GM18526 (cell line): ENCODE data around the gene VTCN1.

Source experiments
- POLR2A ChIP-seq: IDR thresholded peaks from 3 replicates; pipeline ENCODE4 v1.6.1; 2011; ENCODE audit not compliant: insufficient read length; ENCODE audit errors: extremely low read depth

VTCN1 gene

DNA sequence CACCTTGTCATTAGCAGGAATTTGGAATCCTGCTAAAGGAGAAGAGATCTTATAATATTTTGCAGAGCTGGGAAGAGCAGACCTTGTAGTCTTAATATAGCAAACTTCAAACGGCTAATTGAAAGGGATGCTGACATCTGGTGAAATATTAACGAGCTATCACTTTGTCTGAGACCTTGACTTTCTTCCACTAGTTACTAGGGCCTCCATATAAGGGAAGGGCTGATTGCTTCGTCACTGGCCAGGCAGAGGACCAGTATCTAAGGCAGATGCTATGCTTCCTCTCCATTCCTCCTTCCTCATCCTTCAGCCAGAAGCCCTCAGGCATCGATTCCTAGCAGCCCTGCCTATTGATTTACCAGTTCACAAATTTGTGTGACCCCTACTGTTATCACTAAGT lies 6.0 kb upstream of the VTCN1 start:
- no peak for TF ChIP-seq POLR2A

- no peak for TF ChIP-seq POLR2A
These were observed 5.2 kb upstream of the VTCN1 start for GRCh38 chr1:117215733-117216462.

GRCh38 chr1:117215019-117215418 lies 4.3 kb upstream of the VTCN1 start:
- no peak for TF ChIP-seq POLR2A

- no peak for TF ChIP-seq POLR2A
These were observed 2.3 kb upstream of the VTCN1 start for GRCh38 chr1:117213046-117213445.

DNA sequence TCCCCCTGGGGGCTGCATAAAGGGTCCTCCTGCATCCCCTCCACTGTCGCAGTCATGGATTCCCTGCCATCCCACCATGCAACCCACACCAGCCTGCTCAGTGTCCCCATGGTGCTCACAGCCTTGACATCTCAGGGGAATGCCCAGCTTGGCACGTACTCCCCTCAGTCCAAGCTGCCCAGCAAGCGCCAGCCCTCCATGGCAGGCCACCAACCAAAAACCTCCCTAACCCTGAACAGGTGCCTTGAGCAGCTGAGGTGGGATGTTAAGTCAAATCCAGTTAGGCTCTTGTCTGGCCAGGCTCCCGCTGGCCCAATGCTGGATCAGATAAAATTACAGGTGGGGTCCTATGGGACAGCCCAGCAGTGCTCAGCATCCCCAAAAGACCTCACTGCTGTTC lies 341 bp downstream of the VTCN1 start:
- no peak for TF ChIP-seq POLR2A

- no peak for TF ChIP-seq POLR2A
These were observed 1.6 kb downstream of the VTCN1 start for GRCh38 chr1:117209094-117209493.

DNA sequence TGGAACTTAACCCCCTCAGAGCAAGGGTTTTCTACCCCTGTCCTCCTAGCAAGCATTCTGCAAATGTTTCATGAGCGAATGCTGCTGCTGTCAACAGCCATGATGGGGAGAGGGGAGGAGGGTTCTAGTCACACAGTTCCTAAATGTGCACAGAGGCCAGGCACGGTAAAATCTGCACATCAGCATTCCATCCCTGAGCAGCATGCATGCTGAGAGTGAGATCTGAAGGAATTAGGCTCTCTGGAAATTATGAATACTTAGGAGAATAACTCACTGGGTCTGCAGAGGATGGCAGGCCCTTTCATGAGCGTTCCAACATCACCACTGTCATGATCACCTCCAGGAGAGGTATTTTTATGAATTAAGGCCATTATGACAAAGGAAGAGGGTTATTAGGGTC lies 2.1 kb downstream of the VTCN1 start:
- TF ChIP-seq POLR2A: no peak

DNA sequence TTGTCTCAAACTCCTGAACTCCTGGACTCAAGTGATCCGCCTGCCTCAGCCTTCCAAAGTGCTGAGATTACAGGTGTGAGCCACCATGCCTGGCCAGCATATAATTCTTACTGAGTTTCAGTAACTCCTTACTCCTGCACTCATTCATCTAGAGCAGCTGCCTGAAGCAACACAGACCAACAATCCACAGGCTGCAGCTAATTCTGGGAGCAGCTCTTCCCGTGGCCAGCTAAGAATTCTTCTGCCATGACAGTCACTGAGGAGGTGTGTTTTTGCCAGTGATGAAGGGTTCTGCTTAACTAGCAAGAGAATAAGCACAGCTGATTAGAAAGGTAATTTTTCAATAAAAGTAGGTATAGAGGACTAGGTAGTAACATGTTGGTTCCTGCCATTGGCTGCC lies 5.4 kb downstream of the VTCN1 start:
- TF ChIP-seq POLR2A: no peak

GRCh38 chr1:117201808-117202207 lies 8.9 kb downstream of the VTCN1 start:
- no peak for TF ChIP-seq POLR2A

DNA sequence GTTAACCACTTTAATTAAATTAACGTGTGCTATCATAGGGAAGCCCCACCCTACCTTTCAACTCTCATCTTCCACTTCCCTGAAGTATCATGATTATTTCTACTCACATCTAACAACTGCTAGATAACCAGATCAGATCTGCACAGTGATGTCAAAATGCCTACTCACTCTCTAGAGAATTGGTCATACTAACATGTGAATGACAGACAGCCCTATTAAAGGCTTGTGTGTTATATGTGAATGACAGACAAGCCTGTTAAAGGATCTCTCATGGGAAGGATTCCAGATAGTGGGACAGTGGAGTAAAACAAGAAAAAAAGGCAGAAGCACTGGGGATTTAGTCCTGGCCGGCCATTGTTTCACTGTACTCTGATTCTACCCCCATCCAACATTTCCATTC lies 12.6 kb downstream of the VTCN1 start:
- TF ChIP-seq POLR2A: no peak

GRCh38 chr1:117189726-117190125 lies 21.0 kb downstream of the VTCN1 start:
- no peak for TF ChIP-seq POLR2A

- TF ChIP-seq POLR2A: no peak
These were observed 21.8 kb downstream of the VTCN1 start for GRCh38 chr1:117188816-117189437.

GRCh38 chr1:117188170-117188815 lies 22.4 kb downstream of the VTCN1 start:
- no peak for TF ChIP-seq POLR2A

GRCh38 chr1:117183112-117183511 lies 27.6 kb downstream of the VTCN1 start:
- TF ChIP-seq POLR2A: no peak

DNA sequence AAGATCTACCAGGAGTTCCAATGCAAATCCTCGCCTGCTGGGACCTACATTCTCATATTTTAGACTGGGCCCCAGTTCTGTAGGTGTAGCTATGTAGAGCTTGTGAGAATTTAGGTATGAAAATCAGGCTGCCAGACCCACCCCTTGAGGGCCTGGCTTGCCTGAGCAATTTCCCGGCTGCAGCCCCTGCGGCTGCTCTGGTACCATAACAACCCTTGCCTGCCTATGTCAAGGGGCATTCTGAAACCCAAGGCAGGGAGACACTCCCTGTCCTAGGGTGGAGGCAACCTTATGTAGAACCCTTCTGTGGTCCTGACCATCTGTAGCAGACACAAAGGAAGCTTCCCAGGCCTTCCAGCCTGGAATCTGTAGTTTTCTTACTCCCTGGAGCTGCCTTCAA lies 28.4 kb downstream of the VTCN1 start:
- TF ChIP-seq POLR2A: no peak

DNA sequence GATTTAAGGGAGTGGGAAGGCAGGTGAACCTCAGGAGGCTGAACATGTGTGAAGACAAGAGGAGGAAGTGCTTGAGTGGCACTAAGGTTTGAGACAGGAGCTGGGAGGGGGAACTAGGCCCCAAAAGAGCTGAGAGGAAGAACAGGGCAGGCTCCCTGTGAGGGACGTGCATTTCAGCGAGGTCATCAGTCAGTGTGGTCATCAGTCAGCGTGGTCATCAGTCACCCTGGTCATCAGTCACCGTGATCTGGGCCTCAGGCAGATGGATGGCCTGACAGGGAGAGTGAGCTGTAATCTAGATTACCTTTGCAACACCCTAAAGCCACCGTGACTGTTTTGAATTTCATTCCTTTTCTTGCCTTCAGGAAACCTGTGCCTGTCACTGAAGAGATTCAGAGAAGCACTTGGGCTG lies 29.1 kb downstream of the VTCN1 start:
- TF ChIP-seq POLR2A: no peak
